ENCODE results near the gene JHY. TPM values are rescaled to one million over a fixed set of nuclear protein-coding genes. Genes with fewer than 3 reads are reported as not detected.

Gene JHY
- total RNA-seq, 1 experiment from 2014 or later = 2.1 TPM

Small RNA genes lying within 50 kb of the gene (small RNA-seq; reads per million reads assigned to genes)
- gene RNU4-23P = 0.07 reads per million

Other genes with a start within 250 kb of the JHY start
- gene UBASH3B, start 227.0 kb upstream of the JHY start, total RNA-seq (2014; rRNA removed; shearing (Covaris generic)) = 99.8 and 175 TPM in 2 replicates
- gene CRTAM, start 44.3 kb upstream of the JHY start, total RNA-seq (2014; rRNA removed; shearing (Covaris generic)) = not detected in 2 replicates
- not detected in 2 replicates for gene BSX, start 99.1 kb downstream of the JHY start, total RNA-seq (2014; rRNA removed; shearing (Covaris generic))
- gene HSPA8, start 179.4 kb downstream of the JHY start, total RNA-seq (2014; rRNA removed; shearing (Covaris generic)) = 5,006 and 6,052 TPM in 2 replicates

Measured in HT1080 (cell line).